H1 (cell line): Measurements from ENCODE around the gene PTPRG. TPM values are rescaled to one million over a fixed set of nuclear protein-coding genes. Genes with fewer than 3 reads are reported as not detected.

ENCODE experiments used
- BRCA1 ChIP-seq: IDR thresholded peaks from 2 replicates; pipeline ENCODE4 v1.6.1; 2012; ENCODE audit warnings: low read depth, low read length, improper control_type of control experiment
- CEBPB ChIP-seq: IDR thresholded peaks from 2 replicates; pipeline ENCODE4 v1.6.1; 2012; ENCODE audit warnings: low read depth, low read length
- CHD7 ChIP-seq: fragments of 300-600 bp; sonication (generic); IDR thresholded peaks from 2 replicates; pipeline ENCODE4 v1.7.1; 2012; ENCODE audit warnings: low read length, moderate library complexity, mild to moderate bottlenecking, inconsistent platforms; ENCODE audit not compliant: insufficient replicate concordance
- GABPA ChIP-seq: IDR thresholded peaks from 2 replicates; pipeline ENCODE4 v1.6.1; 2011; ENCODE audit warnings: mild to moderate bottlenecking, low read length, moderate library complexity, borderline replicate concordance; ENCODE audit not compliant: insufficient read depth
- HDAC6 ChIP-seq: IDR thresholded peaks from one replicate; pipeline ENCODE4 v1.7.1; 2012; ENCODE audit warnings: low read depth, mild to moderate bottlenecking, inconsistent platforms, low read length, moderate library complexity
- KDM5A ChIP-seq: fragments of 200-600 bp; IDR thresholded peaks from 2 replicates; pipeline ENCODE4 v1.7.1; 2012; ENCODE audit warnings: mild to moderate bottlenecking, low read length, inconsistent platforms, mixed read lengths
- PHF8 ChIP-seq: fragments of 200-600 bp; sonication (generic); conservative IDR thresholded peaks from 2 replicates; pipeline ENCODE4 v1.7.1; 2012; ENCODE audit warnings: low read depth, mild to moderate bottlenecking, inconsistent platforms, low read length, moderate library complexity
- POLR2A ChIP-seq, 2 experiments: IDR thresholded peaks; 1 replicate in 1 of 2; 2 replicates in 1 of 2; pipeline ENCODE4 v1.6.1; 2011; ENCODE audit warnings: low read depth in 2 of 2, low read length in 2 of 2, mild to moderate bottlenecking in 2 of 2; ENCODE audit errors: control extremely low read depth in 1 of 2
- POLR2AphosphoS5 ChIP-seq: IDR thresholded peaks from 2 replicates; pipeline ENCODE4 v1.6.1; 2011; ENCODE audit warnings: low read depth, low read length
- RAD21 ChIP-seq, 2 experiments: IDR thresholded peaks in 1 of 2; conservative IDR thresholded peaks in 1 of 2; 2 replicates each; pipeline ENCODE4 v1.6.1; 2011; ENCODE audit warnings: low read depth in 2 of 2, low read length in 2 of 2, improper control_type of control experiment in 1 of 2, inconsistent platforms in 1 of 2, mild to moderate bottlenecking in 1 of 2, moderate library complexity in 1 of 2
- TAF7 ChIP-seq: optimal IDR thresholded peaks from 2 replicates; pipeline ENCODE3; 2011; ENCODE audit warnings: low read depth, mild to moderate bottlenecking, inconsistent platforms, low read length, moderate library complexity, borderline replicate concordance
- polyA plus RNA-seq, 7 experiments: library from polyadenylated mRNA; depleted of rRNA in 3 of 7; stranded (reverse) in 5 of 7; unstranded in 2 of 7; fragments of >200 nt in 5 of 7; fragments of 200-250 nt in 2 of 7; gene quantifications; 1 replicate in 5 of 7; 2 replicates in 1 of 7; 4 replicates in 1 of 7; pipeline versions ENCODE4 v1.2.1 to v1.2.3, GENCODE V29; 2011 to 2013; ENCODE audit warnings: missing spikeins in 2 of 7, mixed read lengths in 2 of 7
- total RNA-seq: library from RNA; stranded (reverse); fragmentation: NEBNext Ultra II Directional; extraction: Animal tissue kit (Norgen Biotek cat#: 25700); gene quantifications from 2 replicates; pipeline ENCODE4 v1.2.1, GENCODE V29; 2021
- TF ChIP-seq, protein P1 (sequence below): IDR thresholded peaks from 2 replicates; pipeline ENCODE4 v1.6.1; 2011; ENCODE audit warnings: low read depth, mild to moderate bottlenecking, low read length; ENCODE audit not compliant: insufficient read depth

PTPRG gene
- total and polyA plus RNA-seq, 2 of the 8 experiments (the other 6 are each of a cell fraction or from before 2014, with no cell fraction given): 23.3 to 96.2 TPM

DNA sequence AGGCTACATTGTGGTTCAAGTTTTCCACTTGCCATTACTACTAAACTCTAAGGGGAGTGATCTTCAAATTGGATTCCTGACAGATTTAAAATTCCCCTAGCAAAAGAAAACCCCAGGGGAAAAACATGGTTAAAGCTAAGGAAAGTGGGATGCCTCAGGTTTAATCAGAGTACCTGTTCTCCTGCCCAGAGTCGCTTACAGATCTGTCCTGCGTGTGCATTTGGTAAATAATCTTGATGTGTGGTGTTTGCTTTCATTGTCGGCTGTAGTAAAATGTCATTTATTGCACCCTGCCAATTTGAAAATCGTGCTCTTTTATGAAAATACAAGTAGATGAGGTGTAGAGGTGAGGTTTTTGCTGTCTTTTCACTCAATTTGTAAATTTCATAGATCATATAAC, 323.4 kb downstream of the PTPRG start (continued):
- TF ChIP-seq CHD7 (no peak), TAF7 (no peak), HDAC6 (no peak), RAD21 (IDR thresholded peaks at IDR 0.05 in 1 of 2, conservative IDR thresholded peaks at IDR 0.05 in 1 of 2; ENCODE audit: low read depth in 2 of 2, low read length in 2 of 2) (no peak), POLR2AphosphoS5 (no peak), BRCA1 (no peak), KDM5A (no peak), POLR2A (IDR thresholded peaks at IDR 0.05; ENCODE audit: control extremely low read depth in 1 of 2, low read depth in 2 of 2, low read length in 2 of 2) (no peak), CEBPB (no peak), PHF8 (no peak), GABPA (no peak)
- TF ChIP-seq, protein P1, sequence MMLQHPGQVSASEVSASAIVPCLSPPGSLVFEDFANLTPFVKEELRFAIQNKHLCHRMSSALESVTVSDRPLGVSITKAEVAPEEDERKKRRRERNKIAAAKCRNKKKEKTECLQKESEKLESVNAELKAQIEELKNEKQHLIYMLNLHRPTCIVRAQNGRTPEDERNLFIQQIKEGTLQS: no peak
